HG03095 (cell line): ENCODE results near the gene METTL2A.
"Not testable (repeated sequence)": the region's sequence is repeated elsewhere in the genome, so short reads cannot be mapped to it uniquely, and the experiment has no call there.

ENCODE experiments used
- ATAC-seq: cut with Tn5 transposase; IDR thresholded peaks from one replicate; pipeline ENCODE4 v1.9.1; 2021; ENCODE audit warnings: moderate library complexity; ENCODE audit not compliant: unreplicated experiment

METTL2A gene, protein sequence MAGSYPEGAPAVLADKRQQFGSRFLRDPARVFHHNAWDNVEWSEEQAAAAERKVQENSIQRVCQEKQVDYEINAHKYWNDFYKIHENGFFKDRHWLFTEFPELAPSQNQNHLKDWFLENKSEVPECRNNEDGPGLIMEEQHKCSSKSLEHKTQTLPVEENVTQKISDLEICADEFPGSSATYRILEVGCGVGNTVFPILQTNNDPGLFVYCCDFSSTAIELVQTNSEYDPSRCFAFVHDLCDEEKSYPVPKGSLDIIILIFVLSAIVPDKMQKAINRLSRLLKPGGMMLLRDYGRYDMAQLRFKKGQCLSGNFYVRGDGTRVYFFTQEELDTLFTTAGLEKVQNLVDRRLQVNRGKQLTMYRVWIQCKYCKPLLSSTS

DNA sequence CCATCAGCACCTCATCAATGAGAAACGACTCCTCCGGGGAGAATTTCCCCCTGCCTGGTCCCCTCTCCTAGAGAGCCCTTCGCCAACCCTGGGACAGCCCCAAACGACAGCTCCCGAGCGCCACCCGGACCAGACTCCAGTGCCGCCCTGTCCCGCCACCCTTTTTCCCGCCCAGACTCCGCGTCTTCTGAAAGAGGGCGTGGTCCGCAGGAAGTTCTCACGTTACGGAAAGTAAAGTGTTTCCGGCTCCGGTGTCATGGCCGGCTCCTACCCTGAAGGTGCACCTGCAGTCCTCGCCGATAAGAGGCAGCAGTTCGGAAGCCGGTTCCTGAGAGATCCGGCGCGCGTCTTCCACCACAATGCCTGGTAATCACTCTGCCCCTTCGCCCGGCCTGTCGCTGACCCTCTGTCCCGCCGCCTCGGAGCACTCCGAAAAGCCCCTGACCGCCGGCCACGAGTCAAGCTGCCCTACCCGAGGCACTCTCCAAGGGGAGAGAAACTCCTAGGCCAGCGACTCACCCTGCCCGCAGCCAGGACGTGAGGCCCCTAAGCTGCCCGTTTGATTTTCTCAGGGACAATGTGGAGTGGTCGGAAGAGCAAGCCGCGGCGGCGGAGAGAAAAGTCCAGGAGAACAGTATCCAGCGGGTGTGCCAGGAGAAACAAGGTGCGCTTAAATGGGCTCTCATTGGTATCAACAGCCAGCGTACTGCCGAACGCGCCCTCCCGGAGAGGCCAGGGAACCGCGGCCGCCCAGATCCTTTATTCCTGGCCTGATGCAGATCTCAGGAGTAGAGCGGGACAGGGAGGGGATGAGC, at the start of gene METTL2A:
TSS of gene METTL2A (plus strand) at position 251 of the 815 bp plus-strand sequence. CDS start at position 257, 6 bp downstream.
- ATAC-seq: peak; percentile 90

DNA sequence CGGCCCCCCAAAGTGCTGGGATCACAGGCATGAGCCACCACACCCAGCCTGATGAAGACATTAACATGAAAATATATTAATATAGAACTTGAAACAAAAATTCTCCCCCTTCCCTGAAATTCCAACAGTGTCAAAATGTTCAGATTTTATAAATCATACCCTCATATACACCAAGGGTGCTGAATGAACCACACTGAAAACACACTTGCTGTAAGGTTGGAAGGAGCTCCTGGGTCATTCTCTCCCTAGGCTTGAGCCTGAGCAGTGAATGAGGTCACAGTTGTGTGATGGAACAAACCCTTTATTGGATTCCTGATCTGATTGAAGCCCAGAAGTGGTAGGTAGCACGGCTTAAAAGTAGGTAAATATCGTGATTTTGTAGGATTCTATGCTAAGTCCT, 43.4 kb upstream of the METTL2A start, which contains the start of gene EFCAB3:
TSS of gene EFCAB3 (plus strand) at position 301 of the 400 bp plus-strand sequence. CDS start 2,427 bp downstream, outside the sequence.
- ATAC-seq: no peak

DNA sequence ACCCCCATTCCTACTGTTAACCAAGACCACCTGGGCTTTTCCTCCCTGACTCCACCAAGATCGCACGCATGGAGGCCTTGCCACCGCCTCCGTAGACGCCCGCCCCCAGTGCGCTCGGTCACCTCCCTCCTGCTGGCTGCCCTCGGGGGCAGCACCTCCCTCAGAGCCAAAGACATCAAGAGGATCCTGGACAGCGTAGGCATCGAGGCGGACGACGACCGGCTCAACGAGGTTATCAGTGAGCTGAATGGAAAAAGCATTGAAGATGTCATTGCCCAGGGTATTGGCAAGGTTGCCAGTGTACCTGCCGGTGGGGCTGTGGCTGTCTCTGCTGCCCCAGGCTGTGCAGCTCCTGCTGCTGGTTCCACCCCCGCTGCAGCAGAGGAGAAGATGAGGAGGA, 42.1 kb upstream of the METTL2A start:
- ATAC-seq: no peak

DNA sequence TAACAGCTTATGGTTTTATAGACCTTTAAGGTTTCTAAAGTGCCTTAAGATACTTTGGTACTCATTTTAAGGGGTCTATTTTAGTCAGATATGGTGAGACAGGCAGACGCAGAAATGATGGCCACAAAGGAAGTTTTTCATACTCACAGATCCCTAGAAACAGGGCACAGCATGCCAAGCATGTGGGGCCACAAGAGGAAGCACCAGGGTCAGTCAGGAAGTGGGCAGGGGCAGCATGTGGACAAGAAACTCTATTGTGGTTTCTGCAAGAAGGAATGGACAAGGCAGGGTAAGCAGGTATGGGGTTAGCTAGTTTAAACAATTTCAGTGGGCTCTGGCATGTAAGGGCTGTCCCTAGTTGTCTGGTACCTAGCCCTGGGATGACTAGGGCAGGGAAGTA, 34.8 kb upstream of the METTL2A start:
- ATAC-seq: no peak

DNA sequence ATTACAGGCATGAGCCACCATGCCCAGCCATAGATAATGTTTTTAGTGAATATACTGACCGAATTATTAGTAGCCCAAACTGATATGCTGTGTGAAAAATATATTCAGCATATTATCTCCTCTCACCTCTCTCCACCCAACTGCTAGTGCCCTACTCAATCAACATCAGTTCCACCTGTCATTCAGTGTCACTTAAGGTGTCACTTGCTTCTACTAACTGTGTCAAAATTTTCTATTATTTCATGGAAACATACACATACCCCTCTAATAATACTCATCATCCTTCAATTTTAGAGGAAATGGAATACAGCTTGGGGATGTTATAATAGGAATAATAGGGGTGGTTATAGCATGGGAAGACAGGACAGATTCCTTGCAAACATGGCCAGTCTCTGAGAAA, 30.8 kb upstream of the METTL2A start:
- ATAC-seq: no peak

DNA sequence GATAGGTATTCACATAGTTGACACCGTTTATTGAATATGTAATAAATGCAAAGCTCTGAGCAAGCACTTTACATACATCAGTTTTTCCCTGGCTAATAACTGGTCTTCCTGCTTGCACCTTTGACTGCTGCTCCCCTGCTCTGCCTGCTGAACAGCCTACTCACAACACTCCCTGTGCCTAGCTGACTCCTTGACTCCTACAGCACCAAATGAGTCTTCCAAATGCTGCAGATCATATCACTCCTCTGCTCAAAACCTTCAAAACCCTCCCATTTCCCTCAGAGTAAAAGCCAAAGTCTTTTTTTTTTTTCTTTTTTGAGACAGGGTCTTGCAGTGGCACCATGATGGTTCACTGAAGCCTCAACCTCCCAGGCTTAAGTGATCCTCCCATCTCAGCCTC, 24.8 kb upstream of the METTL2A start:
- ATAC-seq: no peak

DNA sequence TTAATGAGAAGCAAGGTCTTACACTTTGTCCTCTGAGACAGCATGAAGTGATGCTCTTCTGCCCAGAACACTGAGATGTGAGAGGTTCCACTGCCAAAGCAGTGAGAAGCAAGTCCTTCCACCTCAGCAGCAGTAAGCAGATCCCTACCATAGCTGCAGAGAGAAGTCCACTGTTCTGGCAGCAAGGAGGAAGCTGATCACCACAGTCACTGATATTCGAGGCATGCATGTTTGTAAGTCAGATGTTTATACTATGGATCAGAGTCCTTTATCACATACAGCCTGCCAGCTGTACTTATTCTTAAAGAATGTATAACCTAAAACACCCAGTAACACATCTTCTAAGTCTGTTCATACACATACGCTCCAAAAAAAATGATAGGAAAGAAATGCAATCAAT, 18.2 kb upstream of the METTL2A start:
- ATAC-seq: no peak

DNA sequence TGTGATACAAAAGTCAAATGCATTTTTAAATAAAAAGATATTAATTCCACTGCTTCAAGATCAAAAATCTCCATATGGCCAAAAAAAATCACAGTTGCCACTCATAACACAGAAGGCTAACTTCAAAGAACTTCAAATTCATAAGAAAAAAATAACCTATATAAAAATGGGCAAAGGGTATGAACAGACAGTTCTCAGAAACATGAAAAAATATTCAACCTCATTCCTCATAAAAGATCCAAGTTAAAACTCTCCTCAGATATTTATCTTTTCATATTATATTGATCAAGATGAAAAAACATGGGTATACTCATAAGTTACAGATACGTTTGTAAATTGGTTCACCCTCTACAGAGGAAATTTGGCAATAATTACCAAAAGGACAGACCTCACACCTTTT, 10.6 kb upstream of the METTL2A start:
- ATAC-seq: not testable (repeated sequence)

DNA sequence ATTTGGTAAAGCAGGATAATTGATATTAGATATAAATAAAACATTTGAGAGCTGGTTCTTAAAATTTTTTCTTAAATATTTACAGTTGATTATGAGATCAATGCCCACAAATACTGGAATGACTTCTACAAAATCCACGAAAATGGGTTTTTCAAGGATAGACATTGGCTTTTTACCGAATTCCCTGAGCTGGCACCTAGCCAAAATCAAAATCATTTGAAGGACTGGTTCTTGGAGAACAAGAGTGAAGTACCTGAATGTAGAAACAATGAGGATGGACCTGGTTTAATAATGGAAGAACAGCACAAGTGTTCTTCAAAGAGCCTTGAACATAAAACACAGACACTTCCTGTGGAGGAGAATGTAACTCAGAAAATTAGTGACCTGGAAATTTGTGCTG, 2.5 kb downstream of the METTL2A start:
- ATAC-seq: not testable (repeated sequence)

DNA sequence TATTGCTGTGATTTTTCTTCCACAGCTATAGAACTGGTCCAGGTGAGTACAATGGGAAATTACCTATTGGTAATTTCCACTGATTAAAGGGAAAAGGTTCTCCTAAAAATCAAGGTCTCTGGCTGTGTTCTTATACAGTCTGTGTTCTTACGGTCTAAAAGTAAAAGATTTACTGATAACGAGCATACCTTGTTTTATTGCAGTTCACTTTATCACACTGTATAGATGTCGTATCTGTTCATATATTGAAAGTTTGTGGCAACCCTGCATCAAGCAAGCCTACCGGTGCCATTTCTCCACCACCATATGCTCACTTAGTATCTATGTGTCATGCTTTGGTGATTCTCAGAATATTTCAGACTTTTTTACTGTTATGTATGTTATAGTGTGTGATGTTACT, 11.6 kb downstream of the METTL2A start:
- ATAC-seq: not testable (repeated sequence)

DNA sequence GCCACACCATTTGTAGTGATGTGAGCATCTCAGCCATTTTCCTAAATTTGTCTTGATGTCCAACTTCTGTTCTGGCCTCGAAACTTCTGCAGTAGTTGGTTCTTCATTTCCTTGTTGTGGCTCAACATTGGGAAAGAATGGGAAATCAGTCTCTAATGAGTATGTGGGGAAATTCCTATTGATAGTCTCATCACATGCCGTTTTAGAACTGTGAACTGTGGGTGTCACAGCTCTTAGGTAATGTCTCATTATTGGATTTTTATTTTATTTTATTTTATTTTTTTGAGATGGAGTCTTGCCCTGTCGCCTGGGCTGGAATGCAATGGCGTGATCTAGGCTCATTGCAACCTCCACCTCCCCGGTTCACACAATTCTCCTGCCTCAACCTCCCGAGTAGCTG, 17.5 kb downstream of the METTL2A start:
- not testable (repeated sequence) for ATAC-seq

DNA sequence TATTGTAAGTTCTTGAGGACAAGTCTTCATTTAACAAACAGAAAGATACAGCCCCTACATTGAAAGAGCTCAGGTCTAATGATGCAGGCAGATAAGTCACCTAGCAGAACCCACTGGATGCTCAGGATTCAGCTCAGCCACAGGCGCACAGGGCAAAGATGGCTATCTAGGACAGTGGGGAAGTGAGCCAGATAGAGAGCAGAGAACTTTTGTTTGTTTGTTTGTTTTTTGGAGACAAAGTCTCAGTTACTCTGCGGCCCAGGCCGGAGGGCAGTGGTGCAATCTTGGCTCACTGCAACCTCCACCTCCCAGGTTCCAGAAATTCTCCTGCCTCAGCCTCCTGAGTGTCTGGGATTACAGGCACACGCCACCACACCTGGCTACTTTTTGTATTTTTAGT, 20.4 kb downstream of the METTL2A start:
- no peak for ATAC-seq

DNA sequence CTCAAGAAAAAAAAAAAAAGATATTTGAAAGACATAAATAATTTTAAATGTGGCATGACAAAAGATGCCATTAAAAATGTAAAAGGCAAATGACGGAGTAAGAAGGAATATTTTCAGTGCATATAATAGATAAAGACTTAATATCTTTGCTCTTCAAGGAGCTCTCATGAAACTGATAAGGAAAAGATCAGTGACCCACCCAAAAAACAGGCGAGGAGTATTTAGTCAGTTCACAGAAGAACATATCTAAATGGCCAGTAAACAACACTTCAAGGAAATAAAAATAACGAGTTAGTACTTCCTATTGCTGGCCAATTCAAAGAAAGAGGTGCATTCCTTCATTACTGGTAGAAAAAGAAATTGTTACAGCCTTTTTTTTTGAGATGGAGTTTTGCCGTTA, 22.1 kb downstream of the METTL2A start:
- ATAC-seq: not testable (repeated sequence)

DNA sequence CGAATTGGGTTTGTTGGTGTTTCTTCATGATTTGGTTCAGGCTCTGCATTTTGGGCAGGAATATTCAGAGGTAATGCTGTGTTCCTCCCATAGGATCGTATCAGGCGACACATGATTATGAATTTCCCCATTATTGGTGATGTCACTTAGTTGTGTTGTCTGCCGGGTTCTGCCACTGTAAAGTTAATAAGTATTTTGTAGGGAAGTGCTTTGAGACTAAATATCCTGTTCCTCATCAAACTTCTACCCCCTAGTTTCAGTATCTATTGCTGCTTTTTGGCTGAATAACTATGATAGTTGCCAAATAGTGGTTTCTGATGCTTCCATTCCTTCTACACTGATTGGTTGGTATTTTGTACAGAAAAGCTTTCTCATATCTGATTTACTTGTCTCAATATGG, 28.5 kb downstream of the METTL2A start:
- ATAC-seq: not testable (repeated sequence)

DNA sequence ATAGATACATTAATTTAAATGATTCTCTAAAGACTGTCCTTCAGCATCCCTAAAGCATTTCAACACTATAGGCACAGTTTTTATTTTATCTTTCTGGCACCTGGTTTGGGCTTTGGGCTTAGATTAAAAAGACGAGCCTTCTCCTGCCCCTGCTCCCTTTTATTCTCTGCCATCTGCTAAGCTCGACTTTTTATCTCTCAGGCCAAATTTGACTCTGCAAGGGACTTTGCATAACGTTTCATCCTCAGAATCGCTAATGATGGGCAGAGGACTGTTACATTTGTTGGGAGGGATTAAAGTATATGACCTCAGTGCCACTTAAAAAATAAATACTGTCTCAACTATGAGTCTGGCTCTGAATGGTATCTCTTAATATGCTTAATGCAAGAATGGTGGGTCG, 29.3 kb downstream of the METTL2A start:
- not testable (repeated sequence) for ATAC-seq

DNA sequence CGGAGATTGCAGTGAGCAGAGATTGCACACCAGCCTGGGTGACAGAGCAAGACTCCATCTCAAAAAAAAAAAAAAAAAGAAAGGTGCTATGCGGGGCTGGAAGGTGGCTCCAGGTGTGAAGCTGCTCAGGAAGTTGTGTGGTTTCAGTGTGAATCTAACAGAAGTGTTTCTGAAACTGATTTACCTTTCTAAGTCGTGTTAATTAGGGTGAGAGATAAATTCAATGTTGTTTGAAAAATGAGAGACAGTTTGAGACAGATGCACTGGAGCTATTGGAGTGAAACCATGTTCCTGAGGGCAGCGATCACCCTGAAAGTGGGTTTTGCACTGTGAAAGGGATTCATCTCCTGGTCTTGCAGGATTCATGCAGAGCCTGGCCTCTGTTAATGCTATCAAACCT, 30.0 kb downstream of the METTL2A start:
- ATAC-seq: peak; percentile 16

DNA sequence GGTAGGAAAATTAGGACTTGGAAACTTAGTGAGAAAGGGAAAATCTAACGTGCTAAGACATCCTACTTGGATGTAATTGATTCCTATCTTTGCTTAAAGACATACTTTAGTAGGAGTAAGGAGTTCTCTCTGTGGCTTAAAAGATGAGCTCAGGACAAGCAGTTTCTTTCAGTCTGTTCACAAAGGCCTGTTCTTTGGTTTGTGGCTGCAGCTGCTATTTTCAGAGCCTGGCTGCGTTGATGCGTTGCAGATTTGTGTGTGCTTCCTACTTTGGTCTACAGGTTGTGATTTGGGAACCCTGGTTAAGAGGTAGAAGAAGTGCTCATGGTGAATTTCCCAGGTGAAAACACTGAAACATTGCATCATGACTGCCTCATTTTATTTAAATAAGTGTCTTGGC, 30.4 kb downstream of the METTL2A start:
- peak; percentile 57 for ATAC-seq

DNA sequence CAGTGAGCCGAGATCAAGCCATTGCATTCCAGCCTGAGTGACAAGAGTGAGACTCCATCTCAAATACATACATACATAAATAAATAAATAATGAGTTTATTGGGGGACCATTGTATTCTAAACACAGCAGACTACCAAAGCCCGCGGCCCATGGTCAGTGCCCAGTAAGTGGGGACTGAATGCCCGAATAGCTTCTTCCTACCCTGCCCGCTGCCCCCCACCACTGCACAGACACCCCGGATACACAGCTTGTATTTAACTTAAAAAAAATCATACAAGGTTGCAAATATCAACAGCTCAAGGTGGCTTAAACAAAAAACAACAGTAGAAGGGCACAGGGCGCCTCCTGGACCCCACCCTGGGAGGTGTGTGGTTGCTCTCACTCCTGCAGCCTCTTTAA, 32.3 kb downstream of the METTL2A start:
- no peak for ATAC-seq

DNA sequence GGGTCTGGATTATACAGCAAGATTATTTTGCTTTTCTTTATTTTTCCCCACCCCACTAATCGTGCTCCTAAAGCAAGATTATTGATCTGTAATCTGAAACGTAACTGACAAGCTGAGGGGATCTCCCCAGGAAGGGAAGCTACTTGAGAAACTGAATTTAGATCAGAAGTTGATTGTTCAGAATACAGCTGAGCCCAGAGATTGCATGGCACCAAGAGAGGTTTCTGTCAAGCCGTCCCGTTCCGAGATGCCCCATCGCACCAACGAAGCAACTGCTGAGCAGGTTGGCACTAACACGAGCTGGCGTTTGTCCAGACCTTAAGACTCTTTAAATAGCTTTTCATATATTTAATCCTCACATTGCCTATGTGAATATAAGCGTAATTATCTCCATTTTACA, 34.8 kb downstream of the METTL2A start:
- ATAC-seq: not testable (repeated sequence)

DNA sequence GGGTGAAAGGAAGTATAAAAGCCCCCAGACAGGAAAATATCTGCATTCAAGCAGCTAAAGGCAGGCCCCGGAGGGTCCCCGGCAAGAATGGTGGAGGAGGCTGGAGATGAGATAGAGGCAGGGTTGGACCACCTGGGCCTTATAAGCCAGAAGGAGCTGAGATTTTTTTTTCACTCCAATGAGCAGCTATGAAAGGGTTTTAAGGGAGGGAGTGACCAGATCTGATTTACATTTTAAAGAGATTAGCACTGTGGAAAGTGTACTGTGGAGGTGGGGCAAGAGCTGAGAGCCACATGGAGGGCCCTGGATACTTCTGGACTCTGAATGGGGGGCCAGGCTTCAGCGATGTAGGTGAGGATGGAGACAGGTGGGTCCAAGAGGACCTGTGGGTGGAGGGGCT, 40.7 kb downstream of the METTL2A start:
- not testable (repeated sequence) for ATAC-seq

DNA sequence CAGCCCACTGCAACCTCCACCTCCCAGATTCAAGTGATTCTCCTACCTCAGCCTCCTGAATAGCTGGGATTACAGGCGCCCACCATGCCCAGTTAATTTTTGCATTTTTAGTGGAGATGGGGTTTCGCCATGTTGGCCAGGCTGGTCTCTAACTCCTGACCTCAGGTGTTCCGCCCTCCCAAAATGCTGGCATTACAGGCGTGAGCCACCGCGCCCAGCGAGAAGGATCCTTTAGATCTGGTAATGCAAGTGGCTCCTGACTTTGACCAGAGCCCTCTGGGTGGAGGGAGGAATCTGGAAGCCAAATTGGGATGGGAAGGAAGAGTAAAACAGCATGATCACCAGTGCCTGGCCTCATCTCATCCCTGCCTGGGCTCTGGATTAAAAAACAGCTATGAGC, 41.6 kb downstream of the METTL2A start:
- not testable (repeated sequence) for ATAC-seq
